GM12865 (cell line): Measurements from ENCODE around the gene RAG2.

Experiments
- DNase-seq: peaks from one replicate; pipeline ENCODE4 v3.0.0; 2010; ENCODE audit warnings: low read depth
- H3K4me3 ChIP-seq: 2 replicates; pipeline ENCODE4 v1.5.1; 2011; ENCODE audit warnings: mild to moderate bottlenecking, low read depth, low read length, control low read depth
- CTCF ChIP-seq: IDR thresholded peaks from 2 replicates; pipeline ENCODE4 v1.5.1; 2011; ENCODE audit warnings: low read length, control low read depth, low read depth, inconsistent platforms; ENCODE audit not compliant: insufficient read depth; ENCODE audit errors: missing control alignments

Gene RAG2

GRCh38 chr11:36586543-36586942 is 11.5 kb downstream of the RAG2 start:
- no peak for TF ChIP-seq CTCF
- H3K4me3 ChIP-seq, result no peak overlapping the region
- DNase-seq, result no peak

GRCh38 chr11:36583667-36584066 is 14.4 kb downstream of the RAG2 start:
- DNase-seq, result no peak
- no peak overlapping the region for H3K4me3 ChIP-seq
- TF ChIP-seq CTCF, result no peak

- TF ChIP-seq CTCF, result no peak
- DNase-seq, result no peak
- no peak overlapping the region for H3K4me3 ChIP-seq
Observed at GRCh38 chr11:36581536-36581935, 16.5 kb downstream of the RAG2 start.

GRCh38 chr11:36578458-36578857 is 19.6 kb downstream of the RAG2 start:
- no peak overlapping the region for H3K4me3 ChIP-seq

GRCh38 chr11:36577859-36578258 is 20.2 kb downstream of the RAG2 start:
- no peak for TF ChIP-seq CTCF
- DNase-seq, result no peak
- H3K4me3 ChIP-seq, result no peak overlapping the region

More at GRCh38 chr11:36578458-36578857, 19.6 kb downstream of the RAG2 start:
- DNase-seq, result no peak
- TF ChIP-seq CTCF, result no peak

GRCh38 chr11:36577373-36577772 is 20.7 kb downstream of the RAG2 start:
- TF ChIP-seq CTCF, result no peak
- no peak overlapping the region for H3K4me3 ChIP-seq
- no peak for DNase-seq

GRCh38 chr11:36574486-36574885 is 23.6 kb downstream of the RAG2 start:
- DNase-seq, result no peak
- no peak overlapping the region for H3K4me3 ChIP-seq
- no peak for TF ChIP-seq CTCF
